Body of pancreas (tissue), 4 donors: Measurements from ENCODE around the gene CNTN2. TPM values are rescaled to one million over a fixed set of nuclear protein-coding genes. Genes with fewer than 3 reads are reported as not detected.

Source experiments
- ATAC-seq: fragments of 150-250 bp; one replicate; pipeline ENCODE4 v1.9.1; 2016
- DNase-seq, 4 donors: peaks; one replicate each; pipeline ENCODE4 v3.0.0-alpha.2; 2019
- H3K27ac ChIP-seq, 4 donors: fragments of 200-600 bp; sonication (generic); 1 replicate in 3 of 4; 2 replicates in 1 of 4; pipeline versions ENCODE4 v1.5.1 to v1.6.1; 2016 to 2019; ENCODE audit warnings: mild to moderate bottlenecking in 1 of 4, mixed read lengths in 1 of 4, moderate library complexity in 1 of 4
- H3K27me3 ChIP-seq, 2 donors: fragments of 200-600 bp; sonication (generic); one replicate each; pipeline ENCODE4 v1.6.0; 2016; ENCODE audit warnings: mild to moderate bottlenecking in 1 of 2
- H3K36me3 ChIP-seq, 2 donors: fragments of 200-600 bp; sonication (generic); replicated peaks in 1 of 2; 2 replicates each; pipeline ENCODE4 v1.5.1; 2016; ENCODE audit warnings: low read depth in 2 of 2; ENCODE audit not compliant: insufficient read depth in 1 of 2
- H3K4me1 ChIP-seq: fragments of 200-600 bp; sonication (generic); one replicate; pipeline ENCODE4 v1.6.0; 2016
- H3K4me3 ChIP-seq, 2 donors: fragments of 200-600 bp; sonication (generic); 1 replicate in 1 of 2; 2 replicates in 1 of 2; pipeline ENCODE4 v1.5.1; 2016 to 2019
- H3K9me3 ChIP-seq, 3 donors: fragments of 200-600 bp; sonication (generic); 1 replicate in 2 of 3; 2 replicates in 1 of 3; pipeline ENCODE4 v1.5.1; 2016
- CTCF ChIP-seq, 7 experiments: fragments of 450-650 bp in 4 of 7; fragments of 200-600 bp in 3 of 7; sonication (generic) in 3 of 7; IDR thresholded peaks; one replicate each; pipeline ENCODE4 v1.5.1; 2016 to 2019; ENCODE audit warnings: antibody characterized with exemption in 7 of 7
- POLR2A ChIP-seq, 3 donors: fragments of 450-650 bp; IDR thresholded peaks; one replicate each; pipeline ENCODE4 v1.6.1; 2016; ENCODE audit warnings: antibody characterized with exemption in 3 of 3, mild to moderate bottlenecking in 2 of 3
- WGBS, 2 donors: methylation state at CpG; one replicate each; pipeline ENCODE4 v1.1.5; 2017; 5-methylcytosine and 5-hydroxymethylcytosine counted together
- intact Hi-C: fragments of 100-400 bp; cut with DNase I; formaldehyde crosslinking; loops from one replicate; pipeline ENCODE4 v1.15.1; 2023
- total RNA-seq, 2 donors: library from RNA; depleted of rRNA; stranded (reverse); fragments of >200 nt; gene quantifications; one replicate each; pipeline ENCODE4 v1.1.0, GENCODE V29; 2016

The CNTN2 gene
- total RNA-seq, 2 donors from 2014 or later, result not detected

GRCh38 chr1:205107327-205107726, 64.3 kb downstream of the CNTN2 start:
- intact Hi-C loops, result no loop called here
- Histone ChIP-seq H3K27ac (no peak overlapping the region), H3K4me3 (no peak overlapping the region), H3K4me1 (no peaks in the 10 kb centered on the region), H3K27me3 (no peaks in the 10 kb centered on the region), H3K36me3 (peaks cover 0 to 10% of the 10 kb centered on the region in 2 donors), H3K9me3 (no peaks in the 10 kb centered on the region)
- WGBS, 2 donors, result 90 to 95% methylated on average over 4 of the region's 4 CpGs
- TF ChIP-seq POLR2A (IDR thresholded peaks at IDR 0.05) (no peak), CTCF (IDR thresholded peaks at IDR 0.05) (no peak)
- no peak for DNase-seq
- no peak for ATAC-seq

- 82% methylated on average over 4 of the region's 4 CpGs for WGBS, 2 donors
- Histone ChIP-seq H3K4me3 (no peak overlapping the region), H3K27me3 (no peaks in the 10 kb centered on the region), H3K36me3 (peaks cover 0 to 13% of the 10 kb centered on the region in 2 donors), H3K27ac (no peak overlapping the region), H3K4me1 (no peaks in the 10 kb centered on the region), H3K9me3 (no peaks in the 10 kb centered on the region)
- DNase-seq (no peak), ATAC-seq (no peak)
- intact Hi-C loops, result no loop called here
- TF ChIP-seq POLR2A (IDR thresholded peaks at IDR 0.05) (no peak), CTCF (IDR thresholded peaks at IDR 0.05) (no peak)
Observed at GRCh38 chr1:205108464-205108863, 65.5 kb downstream of the CNTN2 start.

DNA sequence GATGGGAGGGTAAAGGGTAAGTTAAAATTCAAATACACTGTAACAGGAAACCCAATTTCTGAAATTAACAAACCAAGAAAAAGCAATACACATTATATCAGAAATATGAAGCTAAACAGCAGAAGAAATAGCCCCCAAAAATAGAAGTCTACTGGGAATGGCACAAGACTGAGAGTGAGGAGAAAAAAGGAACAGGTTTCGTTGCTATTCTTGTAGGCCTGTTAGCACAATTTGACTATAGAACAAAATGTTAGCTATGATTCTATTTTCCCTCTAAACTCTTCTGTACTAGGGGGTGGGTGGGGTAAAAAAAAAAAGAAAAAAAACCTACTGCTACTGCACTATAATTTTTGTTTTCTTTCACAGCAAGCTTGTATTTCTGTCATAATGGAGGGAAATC, 66.3 kb downstream of the CNTN2 start:
- Histone ChIP-seq H3K9me3 (no peaks in the 10 kb centered on the region), H3K27ac (no peak overlapping the region), H3K36me3 (peaks cover 0 to 15% of the 10 kb centered on the region in 2 donors), H3K27me3 (no peaks in the 10 kb centered on the region), H3K4me1 (no peaks in the 10 kb centered on the region), H3K4me3 (no peak overlapping the region)
- TF ChIP-seq POLR2A (IDR thresholded peaks at IDR 0.05) (no peak), CTCF (IDR thresholded peaks at IDR 0.05) (no peak)
- ATAC-seq (no peak), DNase-seq (no peak)
- 81 to 88% methylated on average over 1 of the region's 1 CpG for WGBS, 2 donors
- intact Hi-C loops, result no loop called here

GRCh38 chr1:205109711-205110110, 66.7 kb downstream of the CNTN2 start:
- ATAC-seq, result no peak
- peaks cover 0 to 14% of the 10 kb centered on the region in 2 donors for H3K36me3 ChIP-seq
- 87 to 89% methylated on average over 5 of the region's 5 CpGs for WGBS, 2 donors

More at GRCh38 chr1:205109711-205110110, 66.7 kb downstream of the CNTN2 start:
- no peak overlapping the region for H3K27ac ChIP-seq
- intact Hi-C loops, result no loop called here
- H3K4me3 ChIP-seq, result no peak overlapping the region
- no peak for DNase-seq
- no peaks in the 10 kb centered on the region for H3K4me1 ChIP-seq
- TF ChIP-seq CTCF (IDR thresholded peaks at IDR 0.05), result no peak
- no peak for TF ChIP-seq POLR2A (IDR thresholded peaks at IDR 0.05)
- no peaks in the 10 kb centered on the region for H3K9me3 ChIP-seq
- no peaks in the 10 kb centered on the region for H3K27me3 ChIP-seq
